ENCODE results near the gene BCKDK.

The BCKDK gene

DNA sequence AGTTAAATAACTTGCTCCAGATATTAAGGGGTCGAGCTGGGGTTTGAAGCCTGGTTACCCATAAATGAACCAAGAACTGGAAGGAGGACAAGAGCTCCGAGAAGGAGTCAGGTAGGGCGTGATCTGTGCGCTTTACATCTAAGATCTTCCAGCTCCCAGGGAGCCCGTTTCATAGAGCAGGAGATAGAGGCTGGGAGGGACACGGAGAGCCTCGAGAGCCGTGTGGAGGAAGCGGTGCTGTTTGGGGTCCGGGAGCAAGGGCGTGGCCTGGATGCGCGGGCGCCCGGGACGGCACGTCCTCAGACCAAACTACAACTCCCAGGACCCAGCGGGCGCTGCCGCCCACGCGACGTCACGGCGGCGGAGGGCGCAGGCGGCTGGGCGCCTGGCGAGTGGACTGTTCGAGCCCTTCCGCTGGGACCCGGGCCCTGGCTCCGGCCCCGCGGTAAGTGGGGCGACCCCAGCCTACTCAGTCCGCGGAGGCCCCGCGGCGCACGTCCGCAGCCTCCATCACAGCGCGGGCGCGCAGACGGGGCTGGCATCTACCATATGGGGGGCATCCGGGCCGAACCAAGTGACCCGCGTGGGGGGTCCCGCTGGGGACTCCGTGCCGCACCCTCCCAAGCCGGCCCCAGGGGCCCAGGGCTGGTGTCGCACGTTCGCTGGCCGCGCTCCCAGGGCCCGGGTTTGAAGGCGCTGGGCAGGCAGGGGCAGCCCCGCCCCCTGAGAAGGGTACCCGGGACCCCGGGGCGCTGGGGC is at the start of gene BCKDK:
BCKDK (plus strand) TSS at position 352 of the 759 bp plus-strand sequence. CDS start 838 bp downstream, outside the sequence.
- DNase-seq: no peak

GRCh38 chr16:31061126-31061812 is 46.9 kb upstream of the BCKDK start:
- DNase-seq: no peak

DNA sequence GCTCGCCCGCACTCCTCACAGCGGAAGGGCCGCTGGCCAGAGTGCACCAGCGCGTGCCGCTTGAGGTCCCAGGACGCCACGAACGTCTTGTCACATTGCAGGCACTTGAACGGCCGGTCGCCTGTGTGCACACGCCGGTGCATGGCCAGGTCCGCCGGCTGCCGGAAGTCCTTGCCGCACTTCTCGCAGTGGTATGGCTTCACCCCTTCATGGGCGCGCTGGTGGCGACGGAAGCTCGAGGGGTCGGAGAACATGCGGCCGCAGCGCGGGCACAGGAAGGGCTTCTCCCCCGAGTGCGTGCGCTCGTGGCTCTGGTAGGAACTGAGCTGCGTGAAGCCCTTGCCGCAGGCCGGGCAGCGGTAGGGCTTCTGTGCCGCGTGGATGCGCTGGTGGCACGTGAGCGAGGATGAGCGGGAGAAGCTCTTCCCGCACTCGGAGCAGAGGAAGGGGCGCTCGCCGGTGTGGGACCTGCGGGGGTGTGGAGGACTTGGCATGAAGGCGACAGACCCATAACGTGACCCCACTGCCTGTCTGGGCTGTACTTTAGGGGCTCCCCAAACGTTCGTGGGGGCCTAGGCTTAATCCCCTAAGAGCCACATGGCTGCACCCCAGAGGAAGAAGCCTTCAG is 46.3 kb upstream of the BCKDK start:
- no peak for DNase-seq

DNA sequence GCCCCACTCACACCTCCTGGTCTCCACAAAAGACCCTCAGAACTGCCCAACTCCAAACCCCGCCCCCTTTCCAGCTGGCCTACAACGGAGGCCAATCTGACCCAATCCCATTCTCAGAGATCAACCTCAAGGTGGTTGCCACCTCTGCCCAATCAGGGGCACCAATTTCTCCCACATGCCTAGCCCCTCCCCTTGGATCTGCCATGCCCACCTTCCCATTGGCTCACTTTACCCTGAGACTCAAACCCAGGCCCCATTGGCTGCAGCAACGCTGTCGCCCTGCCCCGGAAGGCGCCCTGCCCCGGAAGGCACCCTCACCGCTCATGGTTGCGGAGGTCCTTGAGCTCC is 44.7 kb upstream of the BCKDK start:
- no peak for DNase-seq

DNA sequence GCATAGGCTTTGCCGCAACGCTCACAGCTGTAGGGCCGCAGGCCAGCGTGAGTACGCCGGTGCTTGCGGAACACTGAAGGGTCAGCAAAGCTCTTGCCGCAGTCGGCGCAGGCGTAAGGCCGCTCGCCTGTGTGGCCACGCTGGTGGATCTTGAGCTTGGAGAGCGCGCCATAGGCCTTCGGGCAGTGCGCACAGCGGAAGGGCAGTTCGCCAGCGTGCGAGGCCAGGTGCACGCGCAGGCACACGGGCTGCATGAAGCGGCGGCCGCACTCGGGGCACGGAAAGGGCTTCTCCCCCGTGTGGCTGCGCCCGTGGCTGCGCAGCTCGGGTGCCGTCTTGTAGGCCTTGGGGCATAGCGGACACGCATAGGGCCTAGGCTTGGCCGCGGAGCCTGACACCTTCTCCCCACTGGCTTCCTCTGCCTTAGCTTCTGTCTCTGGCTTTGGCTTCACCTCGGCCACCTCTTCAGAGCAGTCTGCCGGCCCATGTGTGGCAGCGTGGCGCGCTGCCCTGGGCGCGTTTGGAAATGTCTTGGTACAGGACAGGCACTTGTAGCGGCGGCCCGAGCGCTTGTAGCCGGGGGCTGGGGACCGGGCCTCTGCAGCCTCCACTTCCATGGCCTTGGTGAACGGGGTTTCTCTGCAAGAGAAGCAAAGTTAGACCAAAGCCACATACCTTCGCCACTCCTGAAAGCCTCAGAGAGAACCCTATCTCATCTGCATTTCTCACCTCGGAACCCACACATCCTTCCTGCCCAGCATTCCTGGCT is 44.2 kb upstream of the BCKDK start:
- DNase-seq: no peak

DNA sequence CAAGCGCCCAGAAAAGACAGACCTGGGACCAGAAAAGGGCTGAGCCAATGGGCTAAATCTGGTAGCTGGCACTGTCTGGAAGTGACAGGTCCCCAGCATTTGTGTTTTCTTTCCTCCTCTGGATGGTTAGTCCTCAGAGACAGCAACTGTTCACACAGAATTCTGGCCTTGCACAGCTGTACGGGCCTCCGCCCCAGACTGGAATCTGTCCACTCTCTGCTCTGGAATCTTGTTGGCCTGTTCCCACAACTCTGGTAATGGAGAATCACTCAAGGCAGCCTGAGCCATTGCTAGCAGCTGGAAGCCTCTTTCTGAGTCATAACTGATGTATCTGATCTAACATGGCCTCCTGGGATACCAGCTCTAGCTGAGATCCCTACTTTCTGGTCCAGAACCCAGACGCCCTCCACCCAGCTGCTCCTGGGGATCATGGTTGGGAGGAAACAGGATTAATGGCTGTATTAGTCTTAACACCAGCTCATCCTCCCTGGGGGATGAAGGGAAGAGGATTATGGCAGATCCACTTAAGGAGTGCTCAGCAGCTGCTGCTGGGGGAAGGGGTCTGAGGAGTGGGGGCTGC is 43.2 kb upstream of the BCKDK start:
- no peak for DNase-seq

DNA sequence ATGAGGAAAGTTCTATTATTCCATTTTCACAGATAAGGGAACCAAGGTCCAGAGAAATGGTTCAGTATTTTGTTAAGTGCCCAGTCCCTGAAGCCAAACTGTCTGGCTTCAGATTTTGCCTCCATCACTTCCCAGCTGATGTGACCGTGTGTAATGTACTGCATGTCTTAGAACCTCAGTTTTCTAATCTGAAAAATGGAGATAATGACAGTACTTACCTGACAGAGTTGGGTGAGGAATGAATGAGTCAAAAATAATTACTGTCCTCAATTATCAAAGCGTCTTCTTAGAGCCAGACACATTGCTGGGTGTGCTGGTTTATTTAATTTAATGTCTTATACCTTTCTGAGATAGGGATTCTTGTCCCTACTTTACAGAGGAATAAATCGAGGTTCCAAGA is 40.8 kb upstream of the BCKDK start:
- DNase-seq: no peak

DNA sequence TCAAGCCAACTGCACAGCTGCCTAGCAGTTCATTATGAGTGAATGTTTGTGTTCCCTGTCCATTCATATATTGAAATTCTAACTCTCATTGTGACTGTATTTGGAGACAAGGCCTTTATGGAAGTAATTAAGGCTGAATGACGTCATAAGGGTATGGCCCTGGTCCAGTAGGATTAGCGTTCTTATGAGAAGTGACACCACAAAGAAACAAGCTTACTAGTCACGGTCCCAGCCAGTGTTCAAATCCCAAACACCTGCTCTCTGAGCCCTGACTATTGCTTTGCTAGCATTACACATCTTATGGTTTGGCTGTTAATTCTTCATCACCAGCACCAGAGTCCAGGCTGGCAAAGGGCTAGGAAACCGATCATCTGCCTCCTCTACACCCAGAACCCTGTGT is 36.3 kb upstream of the BCKDK start:
- no peak for DNase-seq

- no peak for DNase-seq
These were observed 35.5 kb upstream of the BCKDK start for GRCh38 chr16:31072540-31073141.

DNA sequence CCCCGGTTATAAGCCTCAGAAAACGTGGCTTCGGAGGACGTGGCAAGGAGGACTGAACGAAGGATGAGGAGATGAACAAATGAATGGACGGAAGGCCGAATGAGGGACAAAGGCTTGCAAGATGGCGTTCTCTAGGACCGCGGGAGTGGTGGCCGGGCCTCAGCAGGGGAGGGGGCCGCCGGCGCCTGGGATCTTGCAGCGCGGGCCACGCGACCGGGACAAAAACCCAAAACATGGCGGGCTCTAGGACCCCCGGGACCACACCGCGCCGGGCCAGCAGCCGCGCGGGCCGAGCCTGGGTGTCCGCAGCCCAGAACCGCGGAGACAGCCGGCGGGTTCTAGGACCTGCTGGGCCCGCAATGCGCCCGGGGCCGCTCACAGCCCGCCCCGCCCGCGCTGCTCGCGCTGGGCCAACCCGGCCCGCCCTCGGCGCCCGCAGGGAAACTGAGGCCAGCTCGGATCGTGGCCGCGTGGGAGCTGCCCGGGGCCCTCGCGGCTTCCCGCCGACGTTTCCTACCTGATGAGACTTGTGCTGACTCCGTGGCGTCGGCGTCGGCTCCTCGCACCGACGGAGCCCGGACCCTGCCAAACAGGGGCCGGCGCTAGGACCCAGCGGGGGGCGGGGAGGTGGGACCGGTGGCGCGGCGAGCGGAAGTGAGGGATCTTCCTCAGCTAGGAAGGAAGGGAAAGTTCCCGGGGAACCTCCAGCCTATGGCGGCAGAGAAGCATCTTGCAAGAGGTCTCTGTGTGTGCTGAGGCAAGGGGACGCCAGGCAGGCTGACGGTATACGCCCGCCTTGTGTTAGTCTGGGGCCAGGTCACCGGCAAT is 34.8 kb upstream of the BCKDK start:
- DNase-seq: peak; percentile 26

DNA sequence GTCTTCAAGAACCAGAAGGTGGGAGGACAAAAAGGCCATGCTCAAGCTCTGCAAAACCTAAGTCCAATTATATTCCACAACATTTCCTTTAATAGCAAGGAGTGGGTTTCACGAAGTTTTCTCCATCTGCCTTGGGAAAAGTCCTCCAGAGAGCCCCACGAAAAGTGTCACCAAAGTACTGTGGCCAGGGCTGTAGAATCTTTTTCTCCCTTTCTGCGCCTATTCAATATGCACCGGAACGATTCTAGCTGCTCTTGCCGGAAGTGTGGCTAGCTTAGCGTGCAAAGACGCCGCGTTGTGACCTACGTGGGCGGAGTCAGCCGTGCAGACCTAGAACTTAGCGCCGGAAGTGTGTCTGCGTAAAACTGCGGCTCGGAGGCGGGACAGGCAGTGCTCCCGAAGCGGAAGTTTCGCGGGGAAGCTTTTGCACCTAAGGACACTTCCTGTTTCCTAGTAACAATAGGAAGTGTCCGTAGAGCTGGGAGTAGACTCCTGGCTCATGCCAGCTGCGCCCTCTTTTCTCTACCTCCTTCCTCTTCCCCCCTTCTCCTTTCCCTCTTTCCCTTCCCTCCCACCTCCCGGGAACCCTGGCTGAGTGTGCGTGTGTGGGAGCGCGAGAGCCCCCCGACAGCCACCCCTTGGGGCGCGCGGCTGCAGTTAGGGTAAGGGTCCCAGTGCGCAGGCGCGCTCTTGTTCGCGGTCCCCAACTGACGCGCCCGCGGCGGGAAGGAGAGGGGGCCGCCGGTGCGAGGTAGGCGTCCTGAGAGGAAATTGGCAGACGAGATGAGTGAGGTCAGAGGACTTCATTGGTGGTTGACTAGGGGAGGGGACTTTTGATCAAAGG is 34.0 kb upstream of the BCKDK start, which contains the start of the genes ZNF646 and ZNF668:
ZNF646 (plus strand) TSS at position 453 of the 844 bp plus-strand sequence. CDS start 1,903 bp downstream, outside the sequence.
ZNF668 (minus strand) TSS at position 271 of the 844 bp plus-strand sequence. CDS start 9,781 bp downstream, outside the sequence.
- DNase-seq: peak; percentile 95

DNA sequence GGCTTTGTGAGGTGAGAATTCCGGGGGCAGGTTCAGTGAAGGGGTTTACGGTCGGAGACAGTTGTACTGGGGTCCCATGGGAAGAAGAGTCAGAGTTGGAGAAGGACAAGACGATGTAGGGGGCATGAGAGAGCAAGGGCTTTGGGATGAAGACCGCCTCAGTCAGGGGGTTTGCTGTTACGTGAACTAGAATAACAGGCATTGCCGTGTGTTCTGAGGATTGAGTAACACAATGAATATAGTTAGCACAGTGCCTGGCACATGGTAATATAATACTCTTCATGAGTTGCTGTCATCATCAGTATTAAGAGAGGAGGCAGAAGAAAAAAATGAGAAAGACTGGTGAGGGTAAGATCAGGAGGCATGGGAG is 33.4 kb upstream of the BCKDK start:
- DNase-seq: no peak

- DNase-seq: no peak
These were observed 31.9 kb upstream of the BCKDK start for GRCh38 chr16:31076319-31076718.

- DNase-seq: no peak
These were observed 31.2 kb upstream of the BCKDK start for GRCh38 chr16:31077024-31077423.

DNA sequence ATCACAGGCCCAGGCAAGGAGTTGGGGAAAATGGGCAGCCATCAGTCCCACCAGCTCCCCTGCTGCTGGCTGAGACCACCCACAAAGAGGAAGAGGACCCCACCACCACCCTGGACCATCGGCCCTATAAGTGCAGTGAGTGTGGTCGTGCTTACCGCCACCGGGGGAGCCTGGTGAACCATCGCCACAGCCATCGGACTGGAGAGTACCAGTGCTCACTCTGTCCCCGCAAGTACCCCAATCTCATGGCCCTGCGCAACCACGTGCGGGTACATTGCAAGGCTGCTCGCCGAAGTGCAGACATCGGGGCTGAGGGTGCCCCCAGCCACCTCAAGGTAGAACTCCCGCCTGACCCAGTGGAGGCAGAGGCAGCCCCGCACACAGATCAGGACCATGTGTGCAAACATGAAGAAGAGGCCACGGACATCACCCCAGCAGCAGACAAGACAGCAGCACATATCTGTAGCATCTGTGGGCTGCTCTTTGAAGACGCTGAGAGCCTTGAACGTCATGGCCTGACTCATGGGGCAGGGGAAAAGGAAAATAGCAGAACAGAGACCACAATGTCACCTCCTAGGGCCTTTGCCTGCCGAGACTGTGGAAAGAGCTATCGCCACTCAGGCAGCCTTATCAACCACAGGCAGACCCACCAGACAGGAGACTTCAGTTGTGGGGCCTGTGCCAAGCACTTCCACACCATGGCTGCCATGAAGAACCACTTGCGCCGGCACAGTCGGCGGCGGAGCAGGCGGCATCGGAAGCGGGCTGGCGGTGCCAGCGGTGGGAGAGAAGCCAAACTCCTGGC is 30.4 kb upstream of the BCKDK start:
- DNase-seq: no peak

GRCh38 chr16:31078597-31079341 is 29.4 kb upstream of the BCKDK start:
- no peak for DNase-seq

DNA sequence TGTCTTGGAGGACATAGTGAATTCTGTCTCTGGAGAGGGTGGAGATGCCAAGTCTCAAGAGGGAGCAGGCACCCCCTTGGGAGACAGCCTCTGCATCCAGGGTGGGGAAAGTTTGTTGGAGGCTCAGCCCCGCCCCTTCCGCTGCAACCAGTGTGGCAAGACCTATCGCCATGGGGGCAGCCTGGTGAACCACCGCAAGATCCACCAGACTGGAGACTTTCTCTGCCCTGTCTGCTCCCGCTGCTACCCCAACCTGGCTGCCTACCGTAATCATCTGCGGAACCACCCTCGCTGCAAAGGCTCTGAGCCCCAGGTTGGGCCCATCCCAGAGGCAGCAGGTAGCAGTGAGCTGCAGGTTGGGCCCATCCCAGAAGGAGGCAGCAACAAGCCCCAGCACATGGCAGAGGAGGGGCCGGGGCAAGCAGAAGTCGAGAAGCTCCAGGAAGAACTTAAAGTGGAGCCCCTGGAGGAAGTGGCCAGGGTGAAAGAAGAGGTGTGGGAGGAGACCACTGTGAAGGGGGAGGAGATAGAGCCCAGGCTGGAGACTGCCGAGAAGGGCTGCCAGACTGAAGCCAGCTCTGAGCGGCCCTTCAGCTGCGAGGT is 28.7 kb upstream of the BCKDK start:
- DNase-seq: no peak

GRCh38 chr16:31080035-31080629 is 28.1 kb upstream of the BCKDK start:
- no peak for DNase-seq

Data from NCI-H1417 treated with DMSO at 0.1 percent for 48 hours (cell line).